ENCODE results near the gene LRTM2. TPM values are rescaled to one million over a fixed set of nuclear protein-coding genes. Genes with fewer than 3 reads are reported as not detected.

The LRTM2 gene
- total RNA-seq, 1 donor: not detected

- H3K27ac ChIP-seq (ENCODE audit: low read depth, low read length): no peak overlapping the region
- no peaks in the 10 kb centered on the region for H3K4me1 ChIP-seq (ENCODE audit: insufficient read depth, low read length)
- TF ChIP-seq, protein P1, sequence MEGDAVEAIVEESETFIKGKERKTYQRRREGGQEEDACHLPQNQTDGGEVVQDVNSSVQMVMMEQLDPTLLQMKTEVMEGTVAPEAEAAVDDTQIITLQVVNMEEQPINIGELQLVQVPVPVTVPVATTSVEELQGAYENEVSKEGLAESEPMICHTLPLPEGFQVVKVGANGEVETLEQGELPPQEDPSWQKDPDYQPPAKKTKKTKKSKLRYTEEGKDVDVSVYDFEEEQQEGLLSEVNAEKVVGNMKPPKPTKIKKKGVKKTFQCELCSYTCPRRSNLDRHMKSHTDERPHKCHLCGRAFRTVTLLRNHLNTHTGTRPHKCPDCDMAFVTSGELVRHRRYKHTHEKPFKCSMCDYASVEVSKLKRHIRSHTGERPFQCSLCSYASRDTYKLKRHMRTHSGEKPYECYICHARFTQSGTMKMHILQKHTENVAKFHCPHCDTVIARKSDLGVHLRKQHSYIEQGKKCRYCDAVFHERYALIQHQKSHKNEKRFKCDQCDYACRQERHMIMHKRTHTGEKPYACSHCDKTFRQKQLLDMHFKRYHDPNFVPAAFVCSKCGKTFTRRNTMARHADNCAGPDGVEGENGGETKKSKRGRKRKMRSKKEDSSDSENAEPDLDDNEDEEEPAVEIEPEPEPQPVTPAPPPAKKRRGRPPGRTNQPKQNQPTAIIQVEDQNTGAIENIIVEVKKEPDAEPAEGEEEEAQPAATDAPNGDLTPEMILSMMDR (IDR thresholded peaks at IDR 0.05; ENCODE audit: extremely low read depth, low read depth, low read length): no peak
- no peak overlapping the region for H2AFZ ChIP-seq (ENCODE audit: low read length)
- H3K36me3 ChIP-seq (ENCODE audit: insufficient read depth, low read length): no peaks in the 10 kb centered on the region
- no peaks in the 10 kb centered on the region for H4K20me1 ChIP-seq (ENCODE audit: insufficient read depth, low read length)
- H3K9me3 ChIP-seq (ENCODE audit: low read depth, low read length): no peaks in the 10 kb centered on the region
- no peak for DNase-seq (ENCODE audit: insufficient read length, low spot score, missing footprints)
- H3K27me3 ChIP-seq (ENCODE audit: insufficient read depth, low read length): peaks cover 62% of the 10 kb centered on the region
- H3K79me2 ChIP-seq (ENCODE audit: insufficient read depth, low read length): no peaks in the 10 kb centered on the region
- H3K4me2 ChIP-seq (ENCODE audit: insufficient read depth, low read length): no peak overlapping the region
- H3K4me3 ChIP-seq (ENCODE audit: insufficient read depth, low read length): no peak overlapping the region
Observed at GRCh38 chr12:1823237-1823636, 2.9 kb downstream of the LRTM2 start.

- no peak overlapping the region for H2AFZ ChIP-seq (ENCODE audit: low read length)
- no peaks in the 10 kb centered on the region for H3K4me1 ChIP-seq (ENCODE audit: insufficient read depth, low read length)
- no peak overlapping the region for H3K27ac ChIP-seq (ENCODE audit: low read depth, low read length)
- DNase-seq (ENCODE audit: insufficient read length, low spot score, missing footprints): no peak
- H3K9me3 ChIP-seq (ENCODE audit: low read depth, low read length): no peaks in the 10 kb centered on the region
- no peak overlapping the region for H3K4me2 ChIP-seq (ENCODE audit: insufficient read depth, low read length)
- H4K20me1 ChIP-seq (ENCODE audit: insufficient read depth, low read length): no peaks in the 10 kb centered on the region
- H3K36me3 ChIP-seq (ENCODE audit: insufficient read depth, low read length): no peaks in the 10 kb centered on the region
- TF ChIP-seq, protein P1 (IDR thresholded peaks at IDR 0.05; ENCODE audit: extremely low read depth, low read depth, low read length): no peak
- H3K79me2 ChIP-seq (ENCODE audit: insufficient read depth, low read length): no peaks in the 10 kb centered on the region
- peaks cover 50% of the 10 kb centered on the region for H3K27me3 ChIP-seq (ENCODE audit: insufficient read depth, low read length)
- no peak overlapping the region for H3K4me3 ChIP-seq (ENCODE audit: insufficient read depth, low read length)
Observed at GRCh38 chr12:1825382-1826102, 5.2 kb downstream of the LRTM2 start.

GRCh38 chr12:1826401-1826800 is 6.0 kb downstream of the LRTM2 start:
- no peaks in the 10 kb centered on the region for H4K20me1 ChIP-seq (ENCODE audit: insufficient read depth, low read length)
- no peak overlapping the region for H3K4me2 ChIP-seq (ENCODE audit: insufficient read depth, low read length)
- DNase-seq (ENCODE audit: insufficient read length, low spot score, missing footprints): no peak
- H3K79me2 ChIP-seq (ENCODE audit: insufficient read depth, low read length): no peaks in the 10 kb centered on the region
- H3K36me3 ChIP-seq (ENCODE audit: insufficient read depth, low read length): no peaks in the 10 kb centered on the region
- no peaks in the 10 kb centered on the region for H3K9me3 ChIP-seq (ENCODE audit: low read depth, low read length)
- TF ChIP-seq, protein P1 (IDR thresholded peaks at IDR 0.05; ENCODE audit: extremely low read depth, low read depth, low read length): no peak
- H3K27me3 ChIP-seq (ENCODE audit: insufficient read depth, low read length): peaks cover 46% of the 10 kb centered on the region
- H2AFZ ChIP-seq (ENCODE audit: low read length): no peak overlapping the region
- H3K27ac ChIP-seq (ENCODE audit: low read depth, low read length): no peak overlapping the region
- H3K4me1 ChIP-seq (ENCODE audit: insufficient read depth, low read length): no peaks in the 10 kb centered on the region
- H3K4me3 ChIP-seq (ENCODE audit: insufficient read depth, low read length): no peak overlapping the region

GRCh38 chr12:1826867-1827705 is 6.7 kb downstream of the LRTM2 start:
- no peak for DNase-seq (ENCODE audit: insufficient read length, low spot score, missing footprints)
- no peaks in the 10 kb centered on the region for H3K9me3 ChIP-seq (ENCODE audit: low read depth, low read length)
- no peak overlapping the region for H2AFZ ChIP-seq (ENCODE audit: low read length)
- no peaks in the 10 kb centered on the region for H3K79me2 ChIP-seq (ENCODE audit: insufficient read depth, low read length)
- H3K4me2 ChIP-seq (ENCODE audit: insufficient read depth, low read length): no peak overlapping the region
- H3K27me3 ChIP-seq (ENCODE audit: insufficient read depth, low read length): peaks cover 44% of the 10 kb centered on the region
- TF ChIP-seq, protein P1 (IDR thresholded peaks at IDR 0.05; ENCODE audit: extremely low read depth, low read depth, low read length): no peak
- H3K4me3 ChIP-seq (ENCODE audit: insufficient read depth, low read length): no peak overlapping the region
- peaks cover 1% of the 10 kb centered on the region for H4K20me1 ChIP-seq (ENCODE audit: insufficient read depth, low read length)
- no peak overlapping the region for H3K27ac ChIP-seq (ENCODE audit: low read depth, low read length)
- H3K36me3 ChIP-seq (ENCODE audit: insufficient read depth, low read length): no peaks in the 10 kb centered on the region
- no peaks in the 10 kb centered on the region for H3K4me1 ChIP-seq (ENCODE audit: insufficient read depth, low read length)

All from osteoblast (primary cell).